A673 (cell line): Measurements from ENCODE around the gene HS6ST3.

Experiments used
- EZH2 ChIP-seq: fragments of 200-600 bp; sonication (generic); IDR thresholded peaks from 2 replicates; pipeline ENCODE4 v1.6.1; 2017; ENCODE audit warnings: borderline replicate concordance, low read depth, mild to moderate bottlenecking, mixed read lengths, antibody characterized with exemption, low read length; ENCODE audit not compliant: poor library complexity, severe bottlenecking
- TF ChIP-seq, protein P1 (sequence below): fragments of 300-800, 200-600 bp; sonication (generic); conservative IDR thresholded peaks from 2 replicates; pipeline ENCODE4 v1.5.1; 2017; ENCODE audit warnings: low read depth, mild to moderate bottlenecking, antibody characterized with exemption, low read length, moderate library complexity, mixed read lengths

DNA sequence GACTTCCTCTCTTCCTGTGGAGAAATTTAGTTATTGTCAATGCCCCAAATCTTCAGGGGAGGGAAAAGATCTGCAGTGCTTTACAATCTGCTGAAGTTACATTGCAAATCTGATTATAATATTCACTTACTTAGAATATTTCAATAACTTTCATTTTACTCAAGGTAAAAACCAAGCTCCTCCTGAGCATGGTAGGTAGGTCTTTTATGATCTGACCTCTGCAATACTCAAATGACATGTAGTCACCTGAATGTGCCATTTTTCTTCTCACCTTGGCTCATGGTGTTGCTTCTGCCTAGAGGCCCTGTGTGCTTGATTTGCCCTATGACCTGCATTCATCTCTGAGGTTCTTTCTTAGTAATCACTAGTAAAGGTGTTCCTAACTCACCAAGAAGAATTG is 331.4 kb downstream of the HS6ST3 start:
- TF ChIP-seq, protein P1, sequence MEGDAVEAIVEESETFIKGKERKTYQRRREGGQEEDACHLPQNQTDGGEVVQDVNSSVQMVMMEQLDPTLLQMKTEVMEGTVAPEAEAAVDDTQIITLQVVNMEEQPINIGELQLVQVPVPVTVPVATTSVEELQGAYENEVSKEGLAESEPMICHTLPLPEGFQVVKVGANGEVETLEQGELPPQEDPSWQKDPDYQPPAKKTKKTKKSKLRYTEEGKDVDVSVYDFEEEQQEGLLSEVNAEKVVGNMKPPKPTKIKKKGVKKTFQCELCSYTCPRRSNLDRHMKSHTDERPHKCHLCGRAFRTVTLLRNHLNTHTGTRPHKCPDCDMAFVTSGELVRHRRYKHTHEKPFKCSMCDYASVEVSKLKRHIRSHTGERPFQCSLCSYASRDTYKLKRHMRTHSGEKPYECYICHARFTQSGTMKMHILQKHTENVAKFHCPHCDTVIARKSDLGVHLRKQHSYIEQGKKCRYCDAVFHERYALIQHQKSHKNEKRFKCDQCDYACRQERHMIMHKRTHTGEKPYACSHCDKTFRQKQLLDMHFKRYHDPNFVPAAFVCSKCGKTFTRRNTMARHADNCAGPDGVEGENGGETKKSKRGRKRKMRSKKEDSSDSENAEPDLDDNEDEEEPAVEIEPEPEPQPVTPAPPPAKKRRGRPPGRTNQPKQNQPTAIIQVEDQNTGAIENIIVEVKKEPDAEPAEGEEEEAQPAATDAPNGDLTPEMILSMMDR, result no peak
- no peak for TF ChIP-seq EZH2
